HEK293 (cell line): ENCODE data around the gene OTOF.

ENCODE experiments used
- ZBTB26 ChIP-seq: fragments of 450-650 bp; formaldehyde crosslinking; optimal IDR thresholded peaks from 2 replicates; pipeline ENCODE3; 2016; ENCODE audit warnings: missing biosample characterization, mild to moderate bottlenecking, missing genetic modification characterization
- ZBTB6 ChIP-seq: fragments of 450-650 bp; formaldehyde crosslinking; IDR thresholded peaks from 2 replicates; pipeline ENCODE4 v1.5.1; 2017; ENCODE audit warnings: missing biosample characterization, missing genetic modification characterization
- ZBTB7A ChIP-seq: fragments of 450-650 bp; formaldehyde crosslinking; IDR thresholded peaks from 2 replicates; pipeline ENCODE4 v1.5.1; 2016; ENCODE audit warnings: low read depth, missing biosample characterization, missing genetic modification characterization

- TF ChIP-seq ZBTB26 (tag by site-specific recombination) (no peak), ZBTB7A (tag by site-specific recombination) (no peak), ZBTB6 (no peak)
Observed at GRCh38 chr2:26485725-26486418, 7.9 kb upstream of the OTOF start.
